GM12873 (cell line): Measurements from ENCODE around the gene INSL3.
A peak's percentile ranks its signal among the peaks of the same experiment; 100 is the strongest.

Experiments
- TF ChIP-seq, protein P1 (sequence below): IDR thresholded peaks from 2 replicates; pipeline ENCODE4 v1.5.1; 2012; ENCODE audit warnings: low read depth, mild to moderate bottlenecking, moderate library complexity, low read length, control low read depth; ENCODE audit not compliant: insufficient read depth; ENCODE audit errors: missing control alignments

INSL3 gene

GRCh38 chr19:17784201-17785008, 36.9 kb downstream of the INSL3 start:
- TF ChIP-seq, protein P1, sequence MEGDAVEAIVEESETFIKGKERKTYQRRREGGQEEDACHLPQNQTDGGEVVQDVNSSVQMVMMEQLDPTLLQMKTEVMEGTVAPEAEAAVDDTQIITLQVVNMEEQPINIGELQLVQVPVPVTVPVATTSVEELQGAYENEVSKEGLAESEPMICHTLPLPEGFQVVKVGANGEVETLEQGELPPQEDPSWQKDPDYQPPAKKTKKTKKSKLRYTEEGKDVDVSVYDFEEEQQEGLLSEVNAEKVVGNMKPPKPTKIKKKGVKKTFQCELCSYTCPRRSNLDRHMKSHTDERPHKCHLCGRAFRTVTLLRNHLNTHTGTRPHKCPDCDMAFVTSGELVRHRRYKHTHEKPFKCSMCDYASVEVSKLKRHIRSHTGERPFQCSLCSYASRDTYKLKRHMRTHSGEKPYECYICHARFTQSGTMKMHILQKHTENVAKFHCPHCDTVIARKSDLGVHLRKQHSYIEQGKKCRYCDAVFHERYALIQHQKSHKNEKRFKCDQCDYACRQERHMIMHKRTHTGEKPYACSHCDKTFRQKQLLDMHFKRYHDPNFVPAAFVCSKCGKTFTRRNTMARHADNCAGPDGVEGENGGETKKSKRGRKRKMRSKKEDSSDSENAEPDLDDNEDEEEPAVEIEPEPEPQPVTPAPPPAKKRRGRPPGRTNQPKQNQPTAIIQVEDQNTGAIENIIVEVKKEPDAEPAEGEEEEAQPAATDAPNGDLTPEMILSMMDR: peak; percentile 91

GRCh38 chr19:17780781-17781180, 40.5 kb downstream of the INSL3 start:
- TF ChIP-seq, protein P1: no peak

- TF ChIP-seq, protein P1: no peak
Observed at GRCh38 chr19:17778968-17779929, 42.1 kb downstream of the INSL3 start.

GRCh38 chr19:17778251-17778967, 42.9 kb downstream of the INSL3 start:
- TF ChIP-seq, protein P1: no peak

DNA sequence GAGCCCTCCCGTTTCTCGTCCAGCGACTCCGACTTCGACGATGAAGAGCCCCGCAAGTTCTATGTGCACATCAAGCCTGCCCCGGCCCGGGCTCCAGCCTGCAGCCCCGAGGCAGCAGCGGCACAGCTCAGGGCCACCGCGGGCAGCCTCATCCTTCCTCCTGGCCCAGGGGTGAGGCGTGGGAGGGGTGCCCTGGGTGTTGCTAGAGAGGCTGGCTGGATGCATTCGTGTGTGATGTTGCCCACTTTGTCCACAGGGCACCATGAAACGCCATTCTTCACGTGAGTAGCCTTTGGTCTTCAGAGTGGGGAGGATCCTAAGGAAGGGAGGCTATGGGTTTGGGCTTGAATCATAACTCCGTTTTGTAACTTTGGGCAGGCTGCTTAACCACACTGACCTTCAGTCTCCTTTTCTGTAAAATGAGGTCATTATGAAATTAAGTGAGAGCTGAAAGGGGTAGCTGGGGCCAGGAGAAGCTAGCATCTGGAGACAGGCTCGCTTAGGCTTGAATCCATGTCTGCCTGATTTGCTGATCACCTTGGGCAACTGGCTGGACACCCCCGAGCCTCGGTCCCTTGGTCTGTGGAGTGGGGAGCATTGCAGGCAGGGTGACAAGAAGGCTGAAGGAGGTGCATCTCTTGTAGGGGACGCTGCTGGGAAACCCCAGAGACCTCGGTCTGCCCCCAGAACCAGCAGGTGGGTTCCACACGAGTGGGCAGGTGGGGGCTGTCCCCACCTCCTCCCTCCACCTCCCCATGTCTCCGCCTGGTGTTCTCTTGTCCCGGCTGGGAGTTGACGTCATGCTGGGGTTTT, 45.1 kb downstream of the INSL3 start:
- TF ChIP-seq, protein P1: no peak

- TF ChIP-seq, protein P1: peak; percentile 70
Observed at GRCh38 chr19:17775245-17775927, 45.9 kb downstream of the INSL3 start.
